Left lung (tissue), 10 donors: ENCODE measurements around the gene PEF1. TPM values are rescaled to one million over a fixed set of nuclear protein-coding genes. Genes with fewer than 3 reads are reported as not detected.

Source experiments
- ATAC-seq: fragments of 200-7000 bp; cut with Tn5 transposase; one replicate; pipeline ENCODE4 v1.9.1; 2020; ENCODE audit warnings: moderate library complexity
- DNase-seq, 4 donors: peaks; one replicate each; pipeline ENCODE4 v3.0.0-alpha.2; 2013 to 2020
- H3K27ac ChIP-seq, 2 donors: fragments of 200-600 bp; sonication (generic) in 1 of 2; one replicate each; pipeline versions ENCODE4 v1.5.0 to v1.8.0; 2020 to 2021
- H3K27me3 ChIP-seq, 2 donors: fragments of 200-600 bp; sonication (generic) in 1 of 2; one replicate each; pipeline versions ENCODE4 v1.5.0 to v1.8.0; 2020 to 2021
- H3K36me3 ChIP-seq, 2 donors: fragments of 200-600 bp; sonication (generic) in 1 of 2; one replicate each; pipeline versions ENCODE4 v1.5.0 to v1.8.0; 2020 to 2021
- H3K4me1 ChIP-seq, 2 donors: fragments of 200-600 bp; one replicate each; pipeline ENCODE4 v1.8.0; 2021
- H3K4me3 ChIP-seq, 2 donors: fragments of 200-600 bp; sonication (generic) in 1 of 2; one replicate each; pipeline versions ENCODE4 v1.5.0 to v1.8.0; 2020 to 2021; ENCODE audit warnings: mild to moderate bottlenecking in 1 of 2
- H3K9me3 ChIP-seq, 2 donors: fragments of 200-600 bp; sonication (generic) in 1 of 2; one replicate each; pipeline versions ENCODE4 v1.5.0 to v1.8.0; 2020 to 2021
- CTCF ChIP-seq, 2 donors: fragments of 200-600 bp; sonication (generic) in 1 of 2; IDR thresholded peaks; one replicate each; pipeline versions ENCODE4 v1.5.0 to v1.8.0; 2021; ENCODE audit warnings: antibody characterized with exemption in 2 of 2
- intact Hi-C, 2 donors: fragments of 100-400 bp; cut with DNase I; formaldehyde crosslinking; loops; one replicate each; pipeline versions ENCODE4 v1.11.2 to v1.14.2; 2022
- polyA plus RNA-seq, 6 donors: library from polyadenylated mRNA; unstranded; fragments of 120-200 nt; gene quantifications; one replicate each; pipeline ENCODE4 v1.2.1, GENCODE V29; 2013; ENCODE audit not compliant: insufficient read length in 6 of 6
- total RNA-seq, 2 donors: library from RNA; stranded (reverse); fragmentation: NEBNext Ultra II Directional; extraction: Animal tissue kit (Norgen Biotek cat#: 25700); gene quantifications; one replicate each; pipeline ENCODE4 v1.2.1, GENCODE V29; 2021
- donor health status: DM: no; HTN: yes; CAD: no.
- donor health status: DM: no; HTN: no; CAD: no.

Gene PEF1
- total and polyA plus RNA-seq, 8 donors = 55.4 to 75.8 (median 64.3) TPM

GRCh38 chr1:31615414-31615813 lies 29.3 kb downstream of the PEF1 start:
- Histone ChIP-seq H3K9me3 (no peaks in the 10 kb centered on the region), H3K27me3 (peaks cover 7 to 35% of the 10 kb centered on the region in 2 donors), H3K4me3 (no peak overlapping the region), H3K36me3 (no peaks in the 10 kb centered on the region), H3K4me1 (peaks cover 0 to 8% of the 10 kb centered on the region in 2 donors), H3K27ac (no peak overlapping the region)
- intact Hi-C loops = no loop called here
- ATAC-seq (no peak), DNase-seq (no peak)
- TF ChIP-seq CTCF (IDR thresholded peaks at IDR 0.05) = no peak

GRCh38 chr1:31614414-31615005 lies 30.2 kb downstream of the PEF1 start:
- Histone ChIP-seq H3K36me3 (no peaks in the 10 kb centered on the region), H3K9me3 (no peaks in the 10 kb centered on the region), H3K4me3 (no peak overlapping the region), H3K27ac (no peak overlapping the region), H3K4me1 (peaks cover 0 to 8% of the 10 kb centered on the region in 2 donors), H3K27me3 (peaks cover 7 to 35% of the 10 kb centered on the region in 2 donors)
- intact Hi-C loops = no loop called here
- ATAC-seq = no peak
- no peak for TF ChIP-seq CTCF (IDR thresholded peaks at IDR 0.05)
- peak in 1 of 4 donors; percentile 60 for DNase-seq

- ATAC-seq = no peak
- Histone ChIP-seq H3K9me3 (no peaks in the 10 kb centered on the region), H3K4me1 (no peaks in the 10 kb centered on the region), H3K27ac (no peak overlapping the region), H3K36me3 (no peaks in the 10 kb centered on the region), H3K27me3 (no peaks in the 10 kb centered on the region), H3K4me3 (no peak overlapping the region)
- TF ChIP-seq CTCF (IDR thresholded peaks at IDR 0.05) = no peak
- intact Hi-C loops = no loop called here
- DNase-seq = no peak
Observed at GRCh38 chr1:31609514-31610118, 35.1 kb downstream of the PEF1 start.

- DNase-seq (no peak), ATAC-seq (no peak)
- H3K27ac ChIP-seq = no peak overlapping the region
- no peaks in the 10 kb centered on the region for H3K4me1 ChIP-seq
- TF ChIP-seq CTCF (IDR thresholded peaks at IDR 0.05) = no peak
- no peaks in the 10 kb centered on the region for H3K27me3 ChIP-seq
- no peak overlapping the region for H3K4me3 ChIP-seq
- intact Hi-C loops = no loop called here
- H3K9me3 ChIP-seq = no peaks in the 10 kb centered on the region
- H3K36me3 ChIP-seq = no peaks in the 10 kb centered on the region
Observed at GRCh38 chr1:31607360-31607759, 37.3 kb downstream of the PEF1 start.

- no peak for DNase-seq
- no peaks in the 10 kb centered on the region for H3K27me3 ChIP-seq
- no peaks in the 10 kb centered on the region for H3K36me3 ChIP-seq
- ATAC-seq = peak; percentile 49
- TF ChIP-seq CTCF (IDR thresholded peaks at IDR 0.05) = no peak
- H3K4me1 ChIP-seq = no peaks in the 10 kb centered on the region
- no peak overlapping the region for H3K27ac ChIP-seq
- no peak overlapping the region for H3K4me3 ChIP-seq
- H3K9me3 ChIP-seq = no peaks in the 10 kb centered on the region
- intact Hi-C loops = no loop called here
Observed at GRCh38 chr1:31605908-31606427, 38.7 kb downstream of the PEF1 start.
